Activated CD8-positive, alpha-beta T cell treated with anti-CD3 and anti-CD28 coated beads for 36 hours (primary cell): ENCODE data around the gene UCMA. TPM values are rescaled to one million over a fixed set of nuclear protein-coding genes. Genes with fewer than 3 reads are reported as not detected.

Experiments
- ATAC-seq: fragments of 200-7000 bp; cut with Tn5 transposase; one replicate; pipeline ENCODE4 v1.10.0; 2021; ENCODE audit warnings: mild to moderate bottlenecking, moderate library complexity
- CTCF ChIA-PET: fragments of 350-600 bp; sonication (Branson Sonifier 250); formaldehyde crosslinking; loops from one replicate; lab custom pipeline; 2021; ENCODE audit warnings: antibody characterized with exemption; lab: Charles Lee
- POLR2A ChIA-PET: fragments of 350-600 bp; sonication (Branson Sonifier 250); formaldehyde crosslinking; loops from one replicate; lab custom pipeline; 2021; ENCODE audit warnings: antibody characterized with exemption; lab: Charles Lee
- DNase-seq: peaks from one replicate; pipeline ENCODE4 v3.0.0-alpha.2; 2020
- H3K27ac Mint-ChIP-seq: one replicate; pipeline ENCODE4 v1.8.0; 2021; ENCODE audit warnings: mild to moderate bottlenecking, mixed read lengths
- H3K27me3 Mint-ChIP-seq: one replicate; pipeline ENCODE4 v1.8.0; 2021; ENCODE audit warnings: mixed read lengths
- H3K36me3 Mint-ChIP-seq: one replicate; pipeline ENCODE4 v1.8.0; 2021; ENCODE audit warnings: low read depth, mixed read lengths
- H3K4me1 Mint-ChIP-seq: one replicate; pipeline ENCODE4 v1.8.0; 2021; ENCODE audit warnings: low read depth, mixed read lengths
- H3K4me3 Mint-ChIP-seq: one replicate; pipeline ENCODE4 v1.8.0; 2021; ENCODE audit warnings: mild to moderate bottlenecking, moderate library complexity, mixed read lengths
- H3K9me3 Mint-ChIP-seq: one replicate; pipeline ENCODE4 v1.8.0; 2021; ENCODE audit warnings: mixed read lengths
- CTCF ChIP-seq: fragments of 200-600 bp; IDR thresholded peaks from one replicate; pipeline ENCODE4 v1.8.0; 2022; ENCODE audit warnings: antibody characterized with exemption, mild to moderate bottlenecking
- intact Hi-C: fragments of 100-400 bp; cut with micrococcal nuclease; formaldehyde crosslinking; loops from one replicate; pipeline ENCODE4 v1.10.0; 2022
- total RNA-seq, 2 experiments: library from RNA; stranded (reverse); gene quantifications; one replicate each; pipeline ENCODE4 v1.2.3, GENCODE V29; 2021

Gene UCMA
- total RNA-seq, 2 experiments from 2014 or later, result not detected

DNA sequence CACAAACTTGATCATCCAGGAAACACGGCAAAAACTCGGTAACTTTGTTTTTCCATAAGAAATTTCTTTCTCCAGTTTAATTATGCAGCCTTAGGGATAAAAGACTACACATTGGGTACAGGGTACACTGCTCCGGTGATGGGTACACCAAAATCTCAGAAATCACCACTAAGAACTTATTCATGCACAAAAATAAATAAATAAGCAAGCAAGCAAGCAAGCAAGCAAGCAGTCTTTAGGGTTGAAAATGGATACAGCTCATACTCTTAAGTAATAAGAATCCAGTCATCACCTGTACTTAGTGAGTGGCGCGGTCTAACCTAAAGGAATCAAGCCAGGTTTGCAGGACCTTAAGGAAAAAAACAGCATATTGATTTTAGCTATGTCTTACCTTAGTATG lies 42.8 kb downstream of the UCMA start:
- ChIA-PET POLR2A (interaction anchor here (0.7 kb wide), 1 partner anchor 21 kb away, joined by 3 read pairs; no protein-coding TSS in a partner anchor), CTCF (interaction anchor here (1.2 kb wide), 1 partner anchor 111 kb away, joined by 4 read pairs; no protein-coding TSS in a partner anchor)
- no peaks in the 10 kb centered on the region for H3K27me3 Mint-ChIP-seq
- no peak for DNase-seq
- TF ChIP-seq CTCF, result no peak
- H3K4me1 Mint-ChIP-seq, result no peaks in the 10 kb centered on the region
- no peak for ATAC-seq
- no peak overlapping the region for H3K4me3 Mint-ChIP-seq
- no peak overlapping the region for H3K27ac Mint-ChIP-seq
- intact Hi-C loops, result no loop called here
- peaks cover 69% of the 10 kb centered on the region for H3K36me3 Mint-ChIP-seq
- no peaks in the 10 kb centered on the region for H3K9me3 Mint-ChIP-seq

DNA sequence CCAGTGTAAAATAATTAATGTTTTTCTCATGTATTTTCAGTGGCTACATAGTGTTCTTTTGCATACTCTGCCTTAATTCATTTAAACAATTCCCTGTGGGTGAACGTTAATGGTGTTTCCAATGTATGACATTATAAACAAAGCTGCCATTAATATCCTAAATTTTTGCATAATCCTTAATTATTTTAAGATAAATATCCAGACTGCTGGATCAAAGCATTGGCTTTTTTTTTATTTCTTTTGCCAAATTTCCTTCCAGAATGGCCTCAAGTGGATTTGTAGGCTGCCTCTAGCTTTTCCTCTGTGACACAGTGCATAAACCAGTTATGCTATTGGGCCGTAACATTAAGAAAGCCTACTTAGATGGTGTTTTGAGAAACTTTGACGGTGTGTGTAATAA lies 43.4 kb downstream of the UCMA start:
- Mint-ChIP-seq H3K27ac (no peak overlapping the region), H3K27me3 (no peaks in the 10 kb centered on the region), H3K4me3 (no peak overlapping the region), H3K4me1 (no peaks in the 10 kb centered on the region), H3K9me3 (no peaks in the 10 kb centered on the region), H3K36me3 (peaks cover 70% of the 10 kb centered on the region)
- DNase-seq (no peak), ATAC-seq (no peak)
- no peak for TF ChIP-seq CTCF
- intact Hi-C loops, result no loop called here
- CTCF ChIA-PET, result interaction anchor here (1.2 kb wide), 1 partner anchor 111 kb away, joined by 4 read pairs; no protein-coding TSS in a partner anchor
- POLR2A ChIA-PET, result interaction anchor here (0.7 kb wide), 1 partner anchor 22 kb away, joined by 3 read pairs; no protein-coding TSS in a partner anchor

- ChIA-PET CTCF (no interaction called here), POLR2A (no interaction called here)
- H3K27me3 Mint-ChIP-seq, result no peaks in the 10 kb centered on the region
- no peaks in the 10 kb centered on the region for H3K9me3 Mint-ChIP-seq
- no peaks in the 10 kb centered on the region for H3K4me1 Mint-ChIP-seq
- peaks cover 71% of the 10 kb centered on the region for H3K36me3 Mint-ChIP-seq
- no peak for DNase-seq
- intact Hi-C loops, result no loop called here
- no peak overlapping the region for H3K4me3 Mint-ChIP-seq
- no peak overlapping the region for H3K27ac Mint-ChIP-seq
- TF ChIP-seq CTCF, result no peak
- no peak for ATAC-seq
Observed at GRCh38 chr10:13189961-13190360, 44.2 kb downstream of the UCMA start.

GRCh38 chr10:13188593-13188992 lies 45.6 kb downstream of the UCMA start:
- TF ChIP-seq CTCF, result no peak
- intact Hi-C loops, result no loop called here
- no peak overlapping the region for H3K4me3 Mint-ChIP-seq
- no peaks in the 10 kb centered on the region for H3K9me3 Mint-ChIP-seq
- no peaks in the 10 kb centered on the region for H3K27me3 Mint-ChIP-seq
- H3K36me3 Mint-ChIP-seq, result peaks cover 75% of the 10 kb centered on the region
- ChIA-PET POLR2A (interaction anchor here (0.5 to 1.9 kb wide), 2 partner anchors 16 to 27 kb away, joined by 3 to 9 read pairs; partner anchors contain the start of gene MCM10), CTCF (no interaction called here)
- no peak for ATAC-seq
- H3K4me1 Mint-ChIP-seq, result no peaks in the 10 kb centered on the region
- no peak overlapping the region for H3K27ac Mint-ChIP-seq
- no peak for DNase-seq

DNA sequence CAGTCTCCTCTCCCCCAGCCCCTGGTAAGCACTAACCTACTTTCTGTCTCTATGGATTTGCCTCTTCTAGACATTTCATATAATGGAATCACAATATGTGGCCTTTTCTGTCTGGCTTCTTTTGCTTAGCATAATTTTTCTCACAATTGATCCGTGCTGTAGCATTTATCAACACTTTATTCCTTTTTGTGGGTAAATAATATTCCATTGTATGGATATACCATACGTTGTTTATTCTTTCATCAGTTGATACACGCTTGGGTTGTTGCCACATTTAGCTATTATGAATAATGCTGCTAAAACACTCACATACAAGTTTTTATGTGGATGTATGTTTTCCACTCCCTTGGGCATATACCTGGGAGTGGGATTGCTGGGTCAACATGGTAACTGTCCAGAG lies 47.0 kb downstream of the UCMA start:
- DNase-seq, result no peak
- H3K9me3 Mint-ChIP-seq, result no peaks in the 10 kb centered on the region
- H3K4me3 Mint-ChIP-seq, result no peak overlapping the region
- no peaks in the 10 kb centered on the region for H3K4me1 Mint-ChIP-seq
- TF ChIP-seq CTCF, result no peak
- peaks cover 73% of the 10 kb centered on the region for H3K36me3 Mint-ChIP-seq
- intact Hi-C loops, result no loop called here
- ChIA-PET CTCF (interaction anchor here (1.8 kb wide), 1 partner anchor 19 kb away, joined by 4 read pairs; no protein-coding TSS in a partner anchor), POLR2A (no interaction called here)
- H3K27me3 Mint-ChIP-seq, result no peaks in the 10 kb centered on the region
- H3K27ac Mint-ChIP-seq, result no peak overlapping the region
- no peak for ATAC-seq
